Ectodermal cell (in vitro differentiated cells): ENCODE results near the gene SOX13.

Experiments used
- H3K27ac ChIP-seq: 2 replicates; pipeline ENCODE4 v1.7.0; 2013; ENCODE audit warnings: mild to moderate bottlenecking, low read depth, low read length; ENCODE audit not compliant: insufficient read depth, poor library complexity, severe bottlenecking
- H3K27me3 ChIP-seq: 2 replicates; pipeline ENCODE4 v1.7.0; 2013; ENCODE audit warnings: mild to moderate bottlenecking, low read length; ENCODE audit not compliant: insufficient read depth, control insufficient read depth, poor library complexity, severe bottlenecking
- H3K36me3 ChIP-seq: one replicate; pipeline ENCODE4 v1.7.0; 2013; ENCODE audit warnings: low read length; ENCODE audit not compliant: control insufficient read depth, insufficient read depth
- H3K4me1 ChIP-seq: one replicate; pipeline ENCODE4 v1.7.0; 2013; ENCODE audit warnings: low read length; ENCODE audit not compliant: control insufficient read depth, insufficient read depth
- H3K4me3 ChIP-seq: 2 replicates; pipeline ENCODE4 v1.7.0; 2013; ENCODE audit warnings: low read depth, low read length, control low read depth; ENCODE audit not compliant: insufficient read depth
- H3K9me3 ChIP-seq: 2 replicates; pipeline ENCODE4 v1.7.0; 2013; ENCODE audit warnings: mild to moderate bottlenecking, low read length, moderate library complexity; ENCODE audit not compliant: control insufficient read depth
- WGBS, 2 experiments: methylation state at CpG; one replicate each; pipeline ENCODE4 v1.1.7; 2013; ENCODE audit warnings: missing lambda C conversion rate in 2 of 2; 5-methylcytosine and 5-hydroxymethylcytosine counted together

Gene SOX13

GRCh38 chr1:204166219-204166618 lies 93.3 kb downstream of the SOX13 start, which contains the start of gene REN:
Gene REN, minus strand, starts transcription at chr1:204166337. Its CDS starts 44 bp downstream, at chr1:204166293.
- WGBS, 2 experiments, result 88 to 92% methylated on average over 5 of the region's 5 CpGs
- H3K27me3 ChIP-seq, result no peaks in the 10 kb centered on the region
- H3K4me1 ChIP-seq, result no peaks in the 10 kb centered on the region
- no peak within 1 kb of the TSS for H3K4me3 ChIP-seq
- H3K9me3 ChIP-seq, result no peaks in the 10 kb centered on the region
- H3K36me3 ChIP-seq, result no peaks in the 10 kb centered on the region
- H3K27ac ChIP-seq, result no peak within 1 kb of the TSS

- H3K4me3 ChIP-seq, result no peak overlapping the region
These were observed 94.8 kb downstream of the SOX13 start for GRCh38 chr1:204167730-204168129.

DNA sequence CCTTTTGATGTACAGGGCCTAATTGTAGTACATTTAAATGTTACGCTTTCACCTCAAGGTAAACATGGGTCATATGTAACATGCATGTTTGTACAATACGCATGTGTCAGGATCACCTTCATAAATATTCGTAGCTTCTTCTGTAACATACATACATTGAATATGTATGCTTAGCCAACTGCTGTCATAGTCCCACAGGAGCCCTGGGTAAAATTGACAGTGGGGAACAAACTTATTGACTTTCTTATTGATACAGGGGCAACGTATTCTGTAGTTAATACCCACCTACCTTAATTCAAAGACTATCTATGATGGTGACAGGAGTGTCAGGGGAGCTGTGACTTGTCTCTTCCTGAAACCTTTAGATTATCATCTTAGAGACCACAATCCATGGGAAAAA lies 96.9 kb downstream of the SOX13 start:
- 79 to 95% methylated on average over 4 of the region's 4 CpGs for WGBS, 2 experiments
- H3K27ac ChIP-seq, result no peak overlapping the region

More at GRCh38 chr1:204167730-204168129, 94.8 kb downstream of the SOX13 start:
- 91% methylated on average over 5 of the region's 5 CpGs for WGBS, 2 experiments
- H3K27ac ChIP-seq, result no peak overlapping the region
- H3K4me1 ChIP-seq, result no peaks in the 10 kb centered on the region
- H3K27me3 ChIP-seq, result no peaks in the 10 kb centered on the region
- H3K36me3 ChIP-seq, result no peaks in the 10 kb centered on the region
- H3K9me3 ChIP-seq, result no peaks in the 10 kb centered on the region

DNA sequence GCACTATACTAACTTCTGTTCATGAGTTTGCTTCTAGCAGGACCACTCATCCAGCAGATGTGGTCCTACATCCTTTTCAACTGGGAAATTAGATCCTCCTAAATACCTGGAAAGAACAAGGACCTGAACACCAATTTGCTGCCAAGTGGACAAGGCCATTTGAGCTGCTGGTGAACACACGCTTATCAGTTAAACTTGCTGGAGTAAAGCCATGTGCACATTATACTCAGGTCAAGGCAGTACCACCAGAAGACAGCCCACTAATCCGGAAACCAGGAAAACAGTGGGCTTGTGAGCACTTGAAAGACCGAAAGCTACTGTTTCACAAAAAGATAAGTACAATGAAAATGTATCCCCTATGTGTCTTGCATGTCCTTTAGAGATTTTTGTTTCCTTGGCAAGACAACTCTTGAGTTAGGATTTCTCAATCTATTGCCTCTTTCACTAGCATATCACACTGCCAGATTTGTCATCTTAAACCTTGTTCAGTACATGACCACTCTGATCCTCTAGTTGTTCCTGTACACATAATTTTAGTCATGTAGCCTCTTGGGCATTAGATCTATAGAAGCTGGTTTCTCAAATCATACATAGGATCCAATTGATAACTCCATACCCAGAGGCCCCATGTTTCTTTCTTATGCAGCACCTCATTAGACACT lies 97.7 kb downstream of the SOX13 start:
- WGBS, 2 experiments, result 84 to 90% methylated on average over 3 of the region's 3 CpGs

More for the DNA sequence above, 96.9 kb downstream of the SOX13 start:
- Histone ChIP-seq H3K36me3 (no peaks in the 10 kb centered on the region), H3K27me3 (no peaks in the 10 kb centered on the region), H3K9me3 (no peaks in the 10 kb centered on the region), H3K4me3 (no peak overlapping the region), H3K4me1 (no peaks in the 10 kb centered on the region)

DNA sequence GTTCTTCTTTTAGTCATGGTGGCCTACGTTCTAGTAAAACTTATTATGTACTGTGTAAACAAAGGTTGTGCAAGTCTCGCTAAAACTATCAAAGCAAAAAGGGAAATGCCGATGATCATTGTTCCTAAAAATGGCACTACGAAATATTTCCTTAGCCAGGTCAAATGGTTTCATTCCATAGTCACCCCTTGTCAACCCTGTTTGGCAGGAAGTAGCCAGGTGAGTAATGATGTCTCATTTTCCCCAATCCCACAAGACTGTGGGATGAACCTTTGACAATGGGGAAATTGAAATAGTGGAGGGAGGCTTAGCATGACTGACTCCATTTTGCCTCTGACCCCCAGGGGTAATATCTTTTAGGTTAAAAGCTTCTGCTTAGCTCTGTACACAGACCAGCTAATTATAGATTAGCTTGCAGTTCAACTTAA lies 98.8 kb downstream of the SOX13 start:
- Histone ChIP-seq H3K27me3 (no peaks in the 10 kb centered on the region), H3K4me1 (no peaks in the 10 kb centered on the region), H3K36me3 (no peaks in the 10 kb centered on the region), H3K4me3 (no peak overlapping the region), H3K9me3 (no peaks in the 10 kb centered on the region), H3K27ac (no peak overlapping the region)
- 86 to 91% methylated on average over 4 of the region's 4 CpGs for WGBS, 2 experiments

More for the DNA sequence above, 97.7 kb downstream of the SOX13 start:
- no peaks in the 10 kb centered on the region for H3K9me3 ChIP-seq
- no peaks in the 10 kb centered on the region for H3K27me3 ChIP-seq
- no peaks in the 10 kb centered on the region for H3K36me3 ChIP-seq
- H3K27ac ChIP-seq, result no peak overlapping the region
- no peak overlapping the region for H3K4me3 ChIP-seq
- no peaks in the 10 kb centered on the region for H3K4me1 ChIP-seq

DNA sequence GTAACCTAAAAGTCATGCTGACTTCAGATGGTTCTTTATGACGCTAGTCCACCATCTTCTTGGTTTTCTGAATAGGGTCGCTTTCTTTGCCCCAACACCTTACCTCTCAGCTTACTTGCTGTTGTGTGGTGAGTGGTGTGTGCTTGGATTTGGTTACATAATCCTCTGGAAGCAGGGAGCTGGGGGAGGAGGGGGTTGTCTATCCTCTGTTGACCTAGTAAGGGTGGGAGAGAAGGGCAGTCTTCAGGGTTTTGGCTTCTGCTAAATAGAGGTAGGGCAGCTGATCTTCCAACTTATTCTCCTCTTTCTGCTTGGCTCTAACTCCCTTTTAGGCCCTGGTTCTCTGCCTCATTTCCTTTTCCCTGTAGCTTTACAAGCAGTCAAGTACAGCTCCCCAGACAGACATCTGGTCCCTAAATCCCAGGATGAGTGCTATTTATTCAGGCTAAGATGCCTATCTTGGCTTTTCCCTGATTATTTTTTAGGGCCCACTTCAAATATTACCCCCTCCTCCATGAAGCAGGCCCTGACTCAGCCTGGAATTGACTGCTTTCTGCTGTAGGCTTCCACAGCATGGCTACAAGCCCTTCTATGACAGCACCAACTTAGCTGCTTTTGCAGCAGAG lies 99.6 kb downstream of the SOX13 start:
- Histone ChIP-seq H3K27me3 (no peaks in the 10 kb centered on the region), H3K4me1 (no peaks in the 10 kb centered on the region), H3K36me3 (no peaks in the 10 kb centered on the region), H3K4me3 (no peak overlapping the region), H3K9me3 (no peaks in the 10 kb centered on the region), H3K27ac (no peak overlapping the region)
- 94 to 100% methylated on average over 1 to 2 of the region's 2 CpGs for WGBS, 2 experiments

GRCh38 chr1:204174958-204175357 lies 102.0 kb downstream of the SOX13 start:
- Histone ChIP-seq H3K27me3 (peaks cover 3% of the 10 kb centered on the region), H3K9me3 (no peaks in the 10 kb centered on the region)
- WGBS, 2 experiments, result 86 to 90% methylated on average over 3 of the region's 3 CpGs

GRCh38 chr1:204176049-204176448 lies 103.1 kb downstream of the SOX13 start:
- Histone ChIP-seq H3K27me3 (peaks cover 3% of the 10 kb centered on the region), H3K27ac (no peak overlapping the region), H3K36me3 (no peaks in the 10 kb centered on the region), H3K4me1 (no peaks in the 10 kb centered on the region), H3K4me3 (no peak overlapping the region), H3K9me3 (no peaks in the 10 kb centered on the region)
- WGBS, 2 experiments, result 86 to 89% methylated on average over 3 to 5 of the region's 5 CpGs

More at GRCh38 chr1:204174958-204175357, 102.0 kb downstream of the SOX13 start:
- H3K27ac ChIP-seq, result no peak overlapping the region
- no peak overlapping the region for H3K4me3 ChIP-seq
- H3K36me3 ChIP-seq, result no peaks in the 10 kb centered on the region
- H3K4me1 ChIP-seq, result no peaks in the 10 kb centered on the region

GRCh38 chr1:204177133-204177532 lies 104.2 kb downstream of the SOX13 start:
- Histone ChIP-seq H3K27ac (no peak overlapping the region), H3K4me3 (no peak overlapping the region), H3K27me3 (peaks cover 3% of the 10 kb centered on the region), H3K4me1 (no peaks in the 10 kb centered on the region), H3K36me3 (no peaks in the 10 kb centered on the region), H3K9me3 (no peaks in the 10 kb centered on the region)
- WGBS, 2 experiments, result 81 to 89% methylated on average over 4 of the region's 4 CpGs
